ENCODE data around the gene FGFR4. TPM values are rescaled to one million over a fixed set of nuclear protein-coding genes. Genes with fewer than 3 reads are reported as not detected.

The FGFR4 gene
- total RNA-seq, 1 experiment from 2014 or later: 24.6 TPM

DNA sequence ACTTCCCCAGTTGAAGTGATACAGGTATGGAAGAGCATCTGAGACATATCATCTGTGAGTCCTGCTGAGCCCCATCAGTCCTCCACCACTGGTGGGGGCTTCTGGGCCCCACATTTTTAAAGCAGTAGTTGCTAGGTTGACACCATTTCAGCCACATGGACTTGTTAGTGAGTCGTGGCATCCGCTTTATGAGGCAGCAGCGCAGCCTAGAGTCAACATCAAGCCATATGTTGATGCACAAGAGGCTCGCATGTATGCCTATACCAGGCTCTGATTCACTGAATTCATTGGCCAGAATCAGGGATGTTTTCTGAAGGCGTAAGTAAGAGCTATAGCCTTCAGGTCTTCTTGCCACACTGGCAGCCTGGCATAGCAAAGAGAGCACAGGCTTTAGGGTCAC lies 37.4 kb upstream of the FGFR4 start:
- intact Hi-C loops (cut with micrococcal nuclease): no loop called here
- no peak overlapping the region for H3K4me3 ChIP-seq (ENCODE audit: low read length)
- H3K27ac ChIP-seq (ENCODE audit: low read length): no peak overlapping the region
- H3K4me1 ChIP-seq (ENCODE audit: insufficient read depth, low read length): no peaks in the 10 kb centered on the region
- ChIA-PET POLR2A (ENCODE audit: unreplicated experiment) (no interaction called here), CTCF (no interaction called here)
- no peaks in the 10 kb centered on the region for H3K9me3 ChIP-seq (ENCODE audit: low read length)
- DNase-seq (no peak), ATAC-seq (no peak)
- H4K20me1 ChIP-seq (ENCODE audit: low read length): no peaks in the 10 kb centered on the region
- H3K9me2 ChIP-seq (replicated peaks; ENCODE audit: low read length): no peaks in the 10 kb centered on the region
- TF ChIP-seq, protein P1, sequence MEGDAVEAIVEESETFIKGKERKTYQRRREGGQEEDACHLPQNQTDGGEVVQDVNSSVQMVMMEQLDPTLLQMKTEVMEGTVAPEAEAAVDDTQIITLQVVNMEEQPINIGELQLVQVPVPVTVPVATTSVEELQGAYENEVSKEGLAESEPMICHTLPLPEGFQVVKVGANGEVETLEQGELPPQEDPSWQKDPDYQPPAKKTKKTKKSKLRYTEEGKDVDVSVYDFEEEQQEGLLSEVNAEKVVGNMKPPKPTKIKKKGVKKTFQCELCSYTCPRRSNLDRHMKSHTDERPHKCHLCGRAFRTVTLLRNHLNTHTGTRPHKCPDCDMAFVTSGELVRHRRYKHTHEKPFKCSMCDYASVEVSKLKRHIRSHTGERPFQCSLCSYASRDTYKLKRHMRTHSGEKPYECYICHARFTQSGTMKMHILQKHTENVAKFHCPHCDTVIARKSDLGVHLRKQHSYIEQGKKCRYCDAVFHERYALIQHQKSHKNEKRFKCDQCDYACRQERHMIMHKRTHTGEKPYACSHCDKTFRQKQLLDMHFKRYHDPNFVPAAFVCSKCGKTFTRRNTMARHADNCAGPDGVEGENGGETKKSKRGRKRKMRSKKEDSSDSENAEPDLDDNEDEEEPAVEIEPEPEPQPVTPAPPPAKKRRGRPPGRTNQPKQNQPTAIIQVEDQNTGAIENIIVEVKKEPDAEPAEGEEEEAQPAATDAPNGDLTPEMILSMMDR (conservative IDR thresholded peaks at IDR 0.05; ENCODE audit: low read depth, low read length): no peak
- TF ChIP-seq EZH2phosphoT487 (IDR thresholded peaks at IDR 0.05; ENCODE audit: borderline replicate concordance, low read length) (no peak), EZH2 (IDR thresholded peaks at IDR 0.05; ENCODE audit: low read length, unreplicated experiment) (no peak)
- H3K9ac ChIP-seq (ENCODE audit: low read length): no peak overlapping the region
- H3K79me2 ChIP-seq (ENCODE audit: low read length): no peaks in the 10 kb centered on the region
- BruUV-seq (replicated peaks): no TSS peak
- H3K4me2 ChIP-seq (ENCODE audit: low read length): no peak overlapping the region
- no peaks in the 10 kb centered on the region for H3K27me3 ChIP-seq (ENCODE audit: low read length)
- H2AFZ ChIP-seq (ENCODE audit: low read length): no peak overlapping the region
- peaks cover 32% of the 10 kb centered on the region; the same call in 1 of the 2 replicates for H3K36me3 ChIP-seq (ENCODE audit: low read depth, low read length)
- no peaks in the 10 kb centered on the region for H3F3A ChIP-seq (ENCODE audit: low read length, unreplicated experiment)

DNA sequence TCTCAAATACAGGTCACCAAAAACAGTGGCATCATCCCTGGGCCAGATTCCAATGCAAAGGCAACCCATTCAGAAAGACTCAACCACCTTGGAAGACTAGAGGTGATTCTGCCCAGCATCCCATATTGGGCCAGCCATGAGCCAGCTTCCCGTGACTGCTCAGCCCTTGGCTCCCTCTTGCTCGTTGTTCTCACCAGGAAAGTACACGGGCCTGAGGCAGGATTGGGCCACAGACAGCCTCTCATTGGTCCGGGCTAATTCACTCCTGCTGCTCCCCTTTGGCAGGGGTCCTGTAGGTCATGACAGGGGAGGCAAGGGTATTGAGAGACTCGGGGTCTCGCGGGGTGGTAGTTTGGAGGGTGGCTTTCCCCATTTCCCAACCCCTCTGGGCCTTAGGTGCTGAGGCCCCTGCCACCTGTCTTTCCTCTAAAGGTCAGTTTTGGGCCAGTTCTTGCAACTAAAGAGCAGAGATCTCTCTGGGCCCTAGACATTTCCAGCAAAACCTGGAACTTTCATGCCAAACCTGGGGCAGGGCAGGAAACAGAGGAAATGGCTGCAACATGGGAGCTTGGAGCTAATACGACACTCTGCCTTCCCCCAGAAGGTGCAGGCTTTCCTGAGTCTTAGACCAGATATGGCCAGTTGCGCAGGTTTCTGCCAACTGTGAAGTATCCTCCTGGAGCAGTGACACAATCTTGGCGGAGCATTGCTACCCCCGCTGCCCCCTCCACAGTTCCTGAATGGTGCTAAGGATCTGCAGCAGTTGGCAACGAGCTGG lies 22.0 kb upstream of the FGFR4 start:
- POLR2A ChIA-PET (ENCODE audit: unreplicated experiment): no interaction called here
- no peaks in the 10 kb centered on the region for H3K27me3 ChIP-seq (ENCODE audit: low read length)
- no TSS peak for BruUV-seq (replicated peaks)

More for the DNA sequence above, 22.0 kb upstream of the FGFR4 start:
- Histone ChIP-seq H3F3A (ENCODE audit: low read length, unreplicated experiment) (no peaks in the 10 kb centered on the region), H3K9ac (ENCODE audit: low read length) (no peak overlapping the region), H3K79me2 (ENCODE audit: low read length) (no peaks in the 10 kb centered on the region), H4K20me1 (ENCODE audit: low read length) (no peaks in the 10 kb centered on the region), H2AFZ (ENCODE audit: low read length) (no peak overlapping the region), H3K4me2 (ENCODE audit: low read length) (no peak overlapping the region), H3K4me1 (ENCODE audit: insufficient read depth, low read length) (no peaks in the 10 kb centered on the region), H3K4me3 (ENCODE audit: low read length) (no peak overlapping the region), H3K27ac (ENCODE audit: low read length) (no peak overlapping the region), H3K9me3 (ENCODE audit: low read length) (no peaks in the 10 kb centered on the region), H3K9me2 (replicated peaks; ENCODE audit: low read length) (no peaks in the 10 kb centered on the region), H3K36me3 (ENCODE audit: low read depth, low read length) (peaks cover 25% of the 10 kb centered on the region; the same call in 1 of the 2 replicates)
- intact Hi-C loops (cut with micrococcal nuclease): no loop called here
- ATAC-seq (no peak), DNase-seq (no peak)
- CTCF ChIA-PET: no interaction called here
- TF ChIP-seq EZH2phosphoT487 (IDR thresholded peaks at IDR 0.05; ENCODE audit: borderline replicate concordance, low read length): no peak
- no peak for TF ChIP-seq EZH2 (IDR thresholded peaks at IDR 0.05; ENCODE audit: low read length, unreplicated experiment)
- TF ChIP-seq, protein P1 (conservative IDR thresholded peaks at IDR 0.05; ENCODE audit: low read depth, low read length): no peak
